Measurements from ENCODE around the gene TSR3.

Gene TSR3

GRCh38 chr16:1351215-1351581 lies 480 bp downstream of the TSR3 start:
- no peak for DNase-seq (ENCODE audit: low read depth)

GRCh38 chr16:1350691-1351090 lies 987 bp downstream of the TSR3 start:
- DNase-seq (ENCODE audit: low read depth) = no peak

- DNase-seq (ENCODE audit: low read depth) = no peak
These were observed 1.7 kb downstream of the TSR3 start for GRCh38 chr16:1349951-1350350.

- DNase-seq (ENCODE audit: low read depth) = no peak
These were observed 2.3 kb downstream of the TSR3 start for GRCh38 chr16:1349351-1349750.

DNA sequence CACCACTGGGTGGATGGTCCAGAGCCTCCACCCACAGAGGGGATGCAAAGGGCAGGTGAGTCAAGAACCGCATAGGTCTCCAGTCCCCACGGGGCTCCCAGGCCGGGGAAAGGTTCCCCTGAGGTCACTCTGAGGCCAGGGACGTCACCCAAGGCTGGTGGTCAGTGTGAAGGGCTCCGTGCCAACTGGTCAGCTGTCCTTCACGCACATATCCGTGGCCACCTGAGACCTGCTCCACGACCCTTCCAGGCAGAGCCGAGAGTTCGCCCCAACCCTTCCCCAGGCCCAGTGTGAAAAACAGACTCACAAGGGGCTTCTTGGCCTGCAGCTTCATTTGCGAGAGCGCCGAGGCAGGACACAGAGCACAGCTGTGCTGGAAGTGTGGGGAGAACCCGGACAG lies 2.8 kb downstream of the TSR3 start:
- no peak for DNase-seq (ENCODE audit: low read depth)

- DNase-seq (ENCODE audit: low read depth) = no peak
These were observed 3.2 kb downstream of the TSR3 start for GRCh38 chr16:1348441-1348840.

- DNase-seq (ENCODE audit: low read depth) = no peak
These were observed 3.7 kb downstream of the TSR3 start for GRCh38 chr16:1347962-1348361.

- no peak for DNase-seq (ENCODE audit: low read depth)
These were observed 4.3 kb downstream of the TSR3 start for GRCh38 chr16:1347286-1347855.

DNA sequence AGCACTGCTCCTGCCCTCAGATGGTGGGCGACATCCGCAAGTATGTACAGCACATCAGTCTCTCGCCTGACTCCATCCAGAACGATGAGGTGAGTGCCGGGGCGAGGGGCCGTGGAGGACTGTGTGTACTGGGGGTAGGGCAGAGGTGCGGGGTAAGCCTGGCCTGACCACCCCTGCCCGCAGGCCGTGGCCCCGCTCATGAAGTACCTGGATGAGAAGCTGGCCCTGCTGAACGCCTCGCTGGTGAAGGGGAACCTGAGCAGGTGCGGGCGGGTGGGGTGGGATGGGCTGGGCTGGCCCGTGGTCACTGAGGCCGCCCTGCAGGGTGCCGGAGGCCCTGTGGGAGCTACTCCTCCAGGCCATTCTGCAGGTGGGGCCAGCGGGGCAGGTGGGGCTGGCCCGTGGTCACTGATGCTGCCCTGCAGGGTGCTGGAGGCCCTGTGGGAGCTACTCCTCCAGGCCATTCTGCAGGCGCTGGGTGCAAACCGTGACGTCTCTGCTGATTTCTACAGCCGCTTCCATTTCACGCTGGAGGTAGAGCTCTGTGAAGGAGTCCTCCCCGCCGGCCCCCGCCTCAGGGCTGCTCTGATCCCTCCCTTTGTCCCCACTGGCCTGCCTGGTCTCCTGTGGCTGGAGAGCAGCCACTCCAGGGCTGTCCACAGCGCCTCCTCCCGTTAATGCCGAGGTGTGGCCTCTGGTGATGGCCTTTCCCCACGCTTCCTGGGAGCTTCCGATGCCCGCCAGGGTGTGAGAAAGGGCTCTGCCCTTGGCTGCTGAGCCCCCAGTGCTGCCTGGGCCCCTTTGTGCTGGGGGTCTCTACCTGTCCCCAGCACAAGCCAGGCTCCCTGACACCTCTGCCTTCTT lies 5.0 kb downstream of the TSR3 start:
- DNase-seq (ENCODE audit: low read depth) = no peak

- DNase-seq (ENCODE audit: low read depth) = no peak
These were observed 5.8 kb downstream of the TSR3 start for GRCh38 chr16:1345651-1346421.

GRCh38 chr16:1345087-1345486 lies 6.6 kb downstream of the TSR3 start:
- DNase-seq (ENCODE audit: low read depth) = no peak

DNA sequence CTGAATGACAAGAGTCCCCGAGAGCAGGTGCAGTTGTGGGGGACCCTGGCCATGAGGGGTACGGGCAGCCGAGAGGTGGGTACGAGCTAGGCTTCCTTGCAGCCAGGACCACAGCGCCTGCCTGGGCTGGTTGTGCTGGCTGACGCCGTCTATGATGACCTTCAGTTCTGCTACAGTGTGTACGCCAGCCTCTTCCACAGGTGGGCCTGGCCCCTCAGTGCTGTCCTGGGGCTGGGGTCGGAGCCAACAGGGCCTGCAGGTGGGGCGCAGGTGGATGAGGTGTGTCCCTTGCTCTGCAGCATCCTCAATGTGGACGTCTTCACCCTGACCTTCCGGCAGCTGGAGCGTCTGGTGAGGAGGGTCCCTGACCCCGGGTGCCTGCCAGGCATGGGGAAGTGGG lies 7.2 kb downstream of the TSR3 start:
- no peak for DNase-seq (ENCODE audit: low read depth)

DNA sequence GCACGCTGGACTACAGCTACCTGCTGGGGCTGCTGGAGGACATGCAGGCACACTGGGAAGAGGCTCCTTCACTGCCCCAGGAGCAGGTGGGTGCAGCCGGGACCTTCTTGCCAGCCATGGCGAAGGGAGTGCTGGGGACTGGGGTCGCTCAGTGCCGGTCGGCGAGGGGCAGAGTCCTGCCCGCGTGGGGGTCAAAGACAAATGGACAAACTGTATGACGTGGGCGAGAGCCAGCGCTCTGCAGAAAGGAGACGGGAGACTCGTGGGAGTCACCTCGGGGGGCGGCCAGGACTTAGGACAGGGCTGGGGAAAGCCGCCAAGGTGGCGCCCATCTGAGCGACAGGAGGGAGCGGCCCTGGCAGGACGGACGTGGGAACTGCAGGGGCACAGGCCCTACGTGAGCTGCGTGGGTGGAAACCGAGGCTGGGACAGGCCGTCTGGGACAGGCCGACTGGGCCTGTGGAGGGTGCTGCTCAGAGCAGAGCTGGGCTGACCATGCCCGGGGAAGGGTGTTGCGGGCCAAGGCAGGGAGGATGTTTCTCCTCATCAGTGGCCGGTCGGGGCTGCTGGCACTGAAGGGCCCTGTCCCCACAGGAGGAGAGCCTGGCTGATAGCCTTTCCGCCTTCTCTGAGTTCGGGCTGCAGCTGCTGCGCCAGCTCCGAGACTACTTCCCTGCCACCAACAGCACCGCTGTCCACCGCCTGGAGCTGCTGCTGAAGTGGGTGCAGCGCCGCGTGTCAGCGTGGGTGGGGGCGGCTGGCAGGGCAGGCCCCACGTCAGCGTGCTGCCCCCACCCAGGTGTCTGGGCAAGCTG lies 8.0 kb downstream of the TSR3 start:
- DNase-seq (ENCODE audit: low read depth) = no peak

GRCh38 chr16:1342526-1343427 lies 8.9 kb downstream of the TSR3 start:
- peak; percentile 82 for DNase-seq (ENCODE audit: low read depth)

- DNase-seq (ENCODE audit: low read depth) = no peak
These were observed 9.9 kb downstream of the TSR3 start for GRCh38 chr16:1341495-1342420.

- DNase-seq (ENCODE audit: low read depth) = no peak
These were observed 10.8 kb downstream of the TSR3 start for GRCh38 chr16:1340730-1341494.

- DNase-seq (ENCODE audit: low read depth) = no peak
These were observed 12.6 kb downstream of the TSR3 start for GRCh38 chr16:1338855-1339675.

GRCh38 chr16:1338119-1338730 lies 13.5 kb downstream of the TSR3 start:
- DNase-seq (ENCODE audit: low read depth) = no peak
